DND-41 (cell line): ENCODE results near the gene KRT77.

ENCODE experiments used
- EZH2 ChIP-seq: IDR thresholded peaks from 3 replicates; pipeline ENCODE4 v1.6.1; 2012; ENCODE audit warnings: borderline replicate concordance, low read depth, mild to moderate bottlenecking, moderate library complexity, low read length, inconsistent platforms; ENCODE audit not compliant: severe bottlenecking
- TF ChIP-seq, protein P1 (sequence below): IDR thresholded peaks from 2 replicates; pipeline ENCODE4 v1.5.1; 2012; ENCODE audit warnings: borderline replicate concordance, low read length, moderate library complexity, mild to moderate bottlenecking; ENCODE audit not compliant: poor library complexity, severe bottlenecking; ENCODE audit errors: extremely low read depth

DNA sequence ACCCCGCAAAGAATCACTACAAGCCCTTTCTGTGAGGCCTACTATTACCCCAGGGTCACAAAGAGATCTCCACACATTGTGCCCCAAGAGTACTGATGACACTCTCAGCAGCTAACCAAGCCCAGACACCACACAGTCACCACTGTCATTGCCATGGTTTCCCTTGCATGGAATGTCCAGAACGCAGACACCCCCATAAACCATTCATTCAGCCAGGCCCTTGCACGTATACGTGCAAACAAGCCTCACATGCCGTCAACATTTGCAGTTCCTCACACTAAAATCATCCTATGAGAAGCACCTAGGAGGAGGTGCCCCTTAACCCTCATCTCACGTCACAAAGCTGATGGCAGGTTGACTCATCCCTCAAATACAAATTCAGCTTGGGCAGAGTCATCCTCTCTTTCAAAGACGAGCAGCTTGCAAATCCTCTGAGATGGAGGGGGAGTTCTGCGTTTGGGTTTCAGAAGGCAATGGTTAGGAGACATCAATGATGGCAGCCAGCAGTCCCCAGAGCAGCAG, 17.1 kb upstream of the KRT77 start:
- TF ChIP-seq, protein P1, sequence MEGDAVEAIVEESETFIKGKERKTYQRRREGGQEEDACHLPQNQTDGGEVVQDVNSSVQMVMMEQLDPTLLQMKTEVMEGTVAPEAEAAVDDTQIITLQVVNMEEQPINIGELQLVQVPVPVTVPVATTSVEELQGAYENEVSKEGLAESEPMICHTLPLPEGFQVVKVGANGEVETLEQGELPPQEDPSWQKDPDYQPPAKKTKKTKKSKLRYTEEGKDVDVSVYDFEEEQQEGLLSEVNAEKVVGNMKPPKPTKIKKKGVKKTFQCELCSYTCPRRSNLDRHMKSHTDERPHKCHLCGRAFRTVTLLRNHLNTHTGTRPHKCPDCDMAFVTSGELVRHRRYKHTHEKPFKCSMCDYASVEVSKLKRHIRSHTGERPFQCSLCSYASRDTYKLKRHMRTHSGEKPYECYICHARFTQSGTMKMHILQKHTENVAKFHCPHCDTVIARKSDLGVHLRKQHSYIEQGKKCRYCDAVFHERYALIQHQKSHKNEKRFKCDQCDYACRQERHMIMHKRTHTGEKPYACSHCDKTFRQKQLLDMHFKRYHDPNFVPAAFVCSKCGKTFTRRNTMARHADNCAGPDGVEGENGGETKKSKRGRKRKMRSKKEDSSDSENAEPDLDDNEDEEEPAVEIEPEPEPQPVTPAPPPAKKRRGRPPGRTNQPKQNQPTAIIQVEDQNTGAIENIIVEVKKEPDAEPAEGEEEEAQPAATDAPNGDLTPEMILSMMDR: no peak
- TF ChIP-seq EZH2: no peak
